Spleen (tissue), 11 donors: ENCODE data around the gene SPATA25. TPM values are rescaled to one million over a fixed set of nuclear protein-coding genes. Genes with fewer than 3 reads are reported as not detected.

Experiments used
- DNase-seq: peaks from one replicate; pipeline ENCODE4 v3.0.0-alpha.2; 2020
- H3K27ac ChIP-seq, 8 donors: fragments of 200-600 bp; sonication (generic) in 7 of 8; 1 replicate in 4 of 8; 2 replicates in 4 of 8; pipeline versions ENCODE4 v1.5.0 to v1.8.0; 2016 to 2021; ENCODE audit warnings: inconsistent platforms in 4 of 8, mild to moderate bottlenecking in 4 of 8, moderate library complexity in 1 of 8
- H3K27me3 ChIP-seq, 7 donors: fragments of 200-600 bp; sonication (generic) in 6 of 7; replicated peaks in 1 of 7; 1 replicate in 4 of 7; 2 replicates in 3 of 7; pipeline versions ENCODE4 v1.5.0 to v1.8.0; 2016 to 2021; ENCODE audit warnings: inconsistent platforms in 3 of 7, mild to moderate bottlenecking in 1 of 7
- H3K36me3 ChIP-seq, 6 donors: fragments of 200-600 bp; sonication (generic) in 5 of 6; 1 replicate in 4 of 6; 2 replicates in 2 of 6; pipeline versions ENCODE4 v1.5.0 to v1.8.0; 2016 to 2021; ENCODE audit warnings: inconsistent platforms in 2 of 6
- H3K4me1 ChIP-seq, 6 donors: fragments of 200-600 bp; sonication (generic) in 5 of 6; 1 replicate in 3 of 6; 2 replicates in 3 of 6; pipeline versions ENCODE4 v1.5.0 to v1.8.0; 2016 to 2021; ENCODE audit warnings: inconsistent platforms in 3 of 6
- H3K4me3 ChIP-seq, 8 donors: fragments of 200-600 bp; sonication (generic) in 7 of 8; 1 replicate in 4 of 8; 2 replicates in 4 of 8; pipeline versions ENCODE4 v1.5.0 to v1.8.0; 2016 to 2021; ENCODE audit warnings: inconsistent platforms in 4 of 8, mild to moderate bottlenecking in 4 of 8, moderate library complexity in 2 of 8
- H3K9me3 ChIP-seq, 8 donors: fragments of 200-600 bp; sonication (generic) in 7 of 8; 1 replicate in 4 of 8; 2 replicates in 4 of 8; pipeline versions ENCODE4 v1.5.0 to v1.8.0; 2016 to 2021; ENCODE audit warnings: inconsistent platforms in 4 of 8
- POLR2A ChIP-seq, 3 donors: fragments of 450-650 bp; IDR thresholded peaks; one replicate each; pipeline ENCODE4 v1.5.1; 2017; ENCODE audit warnings: antibody characterized with exemption in 3 of 3, mild to moderate bottlenecking in 1 of 3
- POLR2AphosphoS5 ChIP-seq, 3 donors: sonication (generic); formaldehyde crosslinking; IDR thresholded peaks; one replicate each; pipeline ENCODE4 v1.5.1; 2017; ENCODE audit warnings: antibody characterized with exemption in 3 of 3
- WGBS, 5 donors: extraction: QIAGEN DNeasy Blood & Tissue Kit in 3 of 5; methylation state at CpG; one replicate each; pipeline versions ENCODE4 v1.1.5 to v1.1.7; 2013 to 2018; 5-methylcytosine and 5-hydroxymethylcytosine counted together
- intact Hi-C: fragments of 100-400 bp; cut with DNase I; formaldehyde crosslinking; loops from one replicate; pipeline ENCODE4 v1.15.0; 2023; ENCODE audit warnings: low total_unique reads
- polyA plus RNA-seq, 3 donors: library from polyadenylated mRNA; stranded (reverse); fragments of 200-250 nt; gene quantifications; one replicate each; pipeline ENCODE4 v1.2.1, GENCODE V29; 2013
- total RNA-seq, 7 donors: library from RNA; depleted of rRNA in 3 of 7; stranded (reverse); fragments of >200 nt in 3 of 7; fragmentation: NEBNext Ultra II Directional in 4 of 7; extraction: Animal tissue kit (Norgen Biotek cat#: 25700) in 4 of 7; gene quantifications; one replicate each; pipeline versions ENCODE4 v1.1.0 to v1.2.1, GENCODE V29; 2016 to 2021
- TF ChIP-seq, protein P1 (sequence below), 11 experiments: fragments of 200-600 bp in 7 of 11; fragments of 450-650 bp in 4 of 11; sonication (generic) in 4 of 11; IDR thresholded peaks in 8 of 11; conservative IDR thresholded peaks in 3 of 11; 1 replicate in 7 of 11; 2 replicates in 4 of 11; pipeline versions ENCODE4 v1.4.0 to v1.8.0; 2016 to 2021; ENCODE audit warnings: antibody characterized with exemption in 11 of 11, inconsistent platforms in 4 of 11, mild to moderate bottlenecking in 1 of 11
- donor health status: healthy with polysubstance abuse.
- donor health status: DM: no; HTN: no; CAD: no; lungs with moderate emphysema.
- donor health status: DM: no; HTN: no; CAD: no.
- donor health status: Bipolar disorder and iron deficiency.
- donor health status: healthy.
- donor health status: DM: no; HTN: no; CAD: no.
- donor health status: DM: yes; HTN: yes; CAD: no.

Gene SPATA25
- total and polyA plus RNA-seq, 10 donors: 0.41 to 11.5 (median 3.0) TPM

- peak; percentile 17 for DNase-seq
- Histone ChIP-seq H3K36me3 (no peaks in the 10 kb centered on the region), H3K4me1 (peaks cover 0 to 10% (median 2%) of the 10 kb centered on the region in 6 donors), H3K27me3 (no peaks in the 10 kb centered on the region), H3K9me3 (no peaks in the 10 kb centered on the region), H3K4me3 (no peak overlapping the region), H3K27ac (no peak overlapping the region)
- WGBS, 5 donors: 91 to 99% (median 94%) methylated on average over 5 of the region's 5 CpGs
- intact Hi-C loops: no loop called here
- TF ChIP-seq POLR2A (IDR thresholded peaks at IDR 0.05): no peak
- TF ChIP-seq, protein P1, sequence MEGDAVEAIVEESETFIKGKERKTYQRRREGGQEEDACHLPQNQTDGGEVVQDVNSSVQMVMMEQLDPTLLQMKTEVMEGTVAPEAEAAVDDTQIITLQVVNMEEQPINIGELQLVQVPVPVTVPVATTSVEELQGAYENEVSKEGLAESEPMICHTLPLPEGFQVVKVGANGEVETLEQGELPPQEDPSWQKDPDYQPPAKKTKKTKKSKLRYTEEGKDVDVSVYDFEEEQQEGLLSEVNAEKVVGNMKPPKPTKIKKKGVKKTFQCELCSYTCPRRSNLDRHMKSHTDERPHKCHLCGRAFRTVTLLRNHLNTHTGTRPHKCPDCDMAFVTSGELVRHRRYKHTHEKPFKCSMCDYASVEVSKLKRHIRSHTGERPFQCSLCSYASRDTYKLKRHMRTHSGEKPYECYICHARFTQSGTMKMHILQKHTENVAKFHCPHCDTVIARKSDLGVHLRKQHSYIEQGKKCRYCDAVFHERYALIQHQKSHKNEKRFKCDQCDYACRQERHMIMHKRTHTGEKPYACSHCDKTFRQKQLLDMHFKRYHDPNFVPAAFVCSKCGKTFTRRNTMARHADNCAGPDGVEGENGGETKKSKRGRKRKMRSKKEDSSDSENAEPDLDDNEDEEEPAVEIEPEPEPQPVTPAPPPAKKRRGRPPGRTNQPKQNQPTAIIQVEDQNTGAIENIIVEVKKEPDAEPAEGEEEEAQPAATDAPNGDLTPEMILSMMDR (IDR thresholded peaks at IDR 0.05 in 8 of 11, conservative IDR thresholded peaks at IDR 0.05 in 3 of 11): no peak
- TF ChIP-seq POLR2AphosphoS5 (IDR thresholded peaks at IDR 0.05): no peak
Measured at GRCh38 chr20:45866454-45866853, 21.0 kb downstream of the SPATA25 start.

GRCh38 chr20:45863543-45864470, 23.6 kb downstream of the SPATA25 start:
- no peak overlapping the region for H3K4me3 ChIP-seq
- H3K27me3 ChIP-seq: no peaks in the 10 kb centered on the region
- peak; percentile 10 for DNase-seq
- no peak overlapping the region for H3K27ac ChIP-seq
- intact Hi-C loops: no loop called here
- H3K4me1 ChIP-seq: peaks cover 0 to 21% (median 2%) of the 10 kb centered on the region in 6 donors
- no peaks in the 10 kb centered on the region for H3K9me3 ChIP-seq
- 91 to 96% (median 94%) methylated on average over 7 of the region's 7 CpGs for WGBS, 5 donors
- no peak for TF ChIP-seq POLR2A (IDR thresholded peaks at IDR 0.05)
- TF ChIP-seq POLR2AphosphoS5 (IDR thresholded peaks at IDR 0.05): no peak
- TF ChIP-seq, protein P1 (IDR thresholded peaks at IDR 0.05 in 8 of 11, conservative IDR thresholded peaks at IDR 0.05 in 3 of 11): no peak
- no peaks in the 10 kb centered on the region for H3K36me3 ChIP-seq

- TF ChIP-seq POLR2AphosphoS5 (IDR thresholded peaks at IDR 0.05): no peak
- no peak for TF ChIP-seq POLR2A (IDR thresholded peaks at IDR 0.05)
- TF ChIP-seq, protein P1 (IDR thresholded peaks at IDR 0.05 in 8 of 11, conservative IDR thresholded peaks at IDR 0.05 in 3 of 11): no peak
- Histone ChIP-seq H3K9me3 (no peaks in the 10 kb centered on the region), H3K27me3 (no peaks in the 10 kb centered on the region), H3K36me3 (no peaks in the 10 kb centered on the region), H3K27ac (no peak overlapping the region), H3K4me1 (peaks cover 9 to 39% (median 15%) of the 10 kb centered on the region in 6 donors), H3K4me3 (no peak overlapping the region)
- 89 to 96% (median 93%) methylated on average over 7 of the region's 7 CpGs for WGBS, 5 donors
- intact Hi-C loops: no loop called here
- no peak for DNase-seq
Measured at GRCh38 chr20:45861221-45862075, 26.0 kb downstream of the SPATA25 start.
